ENCODE results near the gene OGG1.

The OGG1 gene

GRCh38 chr3:9749645-9750555 lies at the start of gene OGG1:
Gene OGG1, plus strand, starts transcription at chr3:9749952. Its CDS starts 335 bp downstream, at chr3:9750287.
- intact Hi-C loops (cut with DNase I) = loop anchor here (2.0 to 10.0 kb wide), 4 partner anchors 19 to 95 kb away; partner anchors contain the start of genes ARPC4, BRPF1, CAMK1 and TADA3
- peak; percentile 93 to 99 (median 97) for DNase-seq

GRCh38 chr3:9700536-9700935 lies 49.2 kb upstream of the OGG1 start:
- no peak for DNase-seq
- intact Hi-C loops (cut with DNase I) = no loop called here

GRCh38 chr3:9701006-9701405 lies 48.7 kb upstream of the OGG1 start:
- intact Hi-C loops (cut with DNase I) = no loop called here
- DNase-seq = no peak

- intact Hi-C loops (cut with DNase I) = no loop called here
- DNase-seq = no peak
These were observed 48.0 kb upstream of the OGG1 start for GRCh38 chr3:9701711-9702110.

GRCh38 chr3:9703240-9703639 lies 46.5 kb upstream of the OGG1 start:
- no peak for DNase-seq
- intact Hi-C loops (cut with DNase I) = no loop called here

GRCh38 chr3:9703736-9704346 lies 45.9 kb upstream of the OGG1 start, which contains the start of gene CPNE9:
Gene CPNE9, plus strand, starts transcription at chr3:9703833. Its CDS starts 164 bp downstream, at chr3:9703997.
- intact Hi-C loops (cut with DNase I) = no loop called here
- no peak for DNase-seq

- peak in 15 of 42 donors; percentile 12 to 58 (median 34) for DNase-seq
- intact Hi-C loops (cut with DNase I) = no loop called here
These were observed 45.1 kb upstream of the OGG1 start for GRCh38 chr3:9704347-9705322.

GRCh38 chr3:9710174-9710739 lies 39.5 kb upstream of the OGG1 start:
- intact Hi-C loops (cut with DNase I) = no loop called here
- DNase-seq = peak in 2 of 42 donors; percentile 26 to 36

GRCh38 chr3:9712415-9712814 lies 37.3 kb upstream of the OGG1 start:
- intact Hi-C loops (cut with DNase I) = no loop called here
- DNase-seq = no peak

GRCh38 chr3:9713142-9713541 lies 36.6 kb upstream of the OGG1 start:
- DNase-seq = no peak
- intact Hi-C loops (cut with DNase I) = no loop called here

GRCh38 chr3:9715136-9715535 lies 34.6 kb upstream of the OGG1 start:
- intact Hi-C loops (cut with DNase I) = no loop called here
- no peak for DNase-seq

- peak in 36 of 42 donors; percentile 21 to 82 (median 52) for DNase-seq
- intact Hi-C loops (cut with DNase I) = no loop called here
These were observed 33.9 kb upstream of the OGG1 start for GRCh38 chr3:9715764-9716437.

GRCh38 chr3:9716801-9717555 lies 32.8 kb upstream of the OGG1 start:
- no peak for DNase-seq
- intact Hi-C loops (cut with DNase I) = no loop called here

- DNase-seq = no peak
- intact Hi-C loops (cut with DNase I) = no loop called here
These were observed 32.2 kb upstream of the OGG1 start for GRCh38 chr3:9717563-9717962.

GRCh38 chr3:9718118-9718517 lies 31.6 kb upstream of the OGG1 start:
- intact Hi-C loops (cut with DNase I) = no loop called here
- no peak for DNase-seq

GRCh38 chr3:9721015-9721699 lies 28.6 kb upstream of the OGG1 start:
- intact Hi-C loops (cut with DNase I) = no loop called here

GRCh38 chr3:9721700-9722060 lies 28.1 kb upstream of the OGG1 start:
- intact Hi-C loops (cut with DNase I) = no loop called here
- no peak for DNase-seq

More at GRCh38 chr3:9721015-9721699, 28.6 kb upstream of the OGG1 start:
- peak in 10 of 42 donors; percentile 11 to 51 (median 32) for DNase-seq

Data from head of caudate nucleus (tissue), 42 donors.